ENCODE results near the gene CYP27B1.
A peak's percentile ranks its signal among the peaks of the same experiment; 100 is the strongest.

Gene CYP27B1

DNA sequence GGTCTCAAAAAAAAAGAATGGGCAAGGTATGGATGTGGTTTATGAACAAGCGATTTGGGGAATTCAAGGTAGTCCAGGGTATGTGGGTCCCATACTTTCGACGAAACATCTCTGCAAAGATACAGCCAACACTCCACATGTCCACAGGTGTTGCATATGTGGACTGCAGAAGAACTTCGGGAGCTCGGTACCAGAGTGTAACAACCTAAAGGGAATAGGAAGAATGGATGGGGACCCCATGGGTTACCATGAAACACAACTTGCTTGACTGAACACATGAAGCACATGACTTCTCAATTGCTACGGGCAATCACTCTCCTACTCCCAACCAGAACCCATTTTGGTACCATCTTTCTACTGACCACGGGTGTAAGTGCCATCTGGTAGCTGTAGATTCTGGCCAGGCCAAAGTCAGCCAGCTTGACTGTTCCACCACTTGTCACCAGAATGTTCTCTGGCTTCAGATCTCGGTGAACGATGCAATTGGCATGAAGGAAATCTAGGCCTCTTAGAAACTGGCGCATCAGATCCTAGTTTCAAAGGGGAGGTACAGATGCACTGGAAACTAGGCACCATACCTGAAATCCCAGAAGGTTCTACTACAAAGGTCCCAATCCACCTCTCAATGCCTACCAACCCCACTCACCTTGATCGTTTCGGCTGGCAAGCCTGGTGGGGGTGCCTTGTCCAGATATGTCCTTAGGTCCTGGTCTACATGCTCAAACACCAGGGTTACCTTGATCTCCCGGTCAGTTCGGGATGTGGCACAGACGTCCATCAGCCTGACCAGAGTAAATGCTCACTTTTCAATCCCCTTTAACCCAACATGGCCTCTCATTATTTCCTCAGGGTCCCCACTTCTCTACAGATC, 16.1 kb downstream of the CYP27B1 start:
- DNase-seq, result no peak

DNA sequence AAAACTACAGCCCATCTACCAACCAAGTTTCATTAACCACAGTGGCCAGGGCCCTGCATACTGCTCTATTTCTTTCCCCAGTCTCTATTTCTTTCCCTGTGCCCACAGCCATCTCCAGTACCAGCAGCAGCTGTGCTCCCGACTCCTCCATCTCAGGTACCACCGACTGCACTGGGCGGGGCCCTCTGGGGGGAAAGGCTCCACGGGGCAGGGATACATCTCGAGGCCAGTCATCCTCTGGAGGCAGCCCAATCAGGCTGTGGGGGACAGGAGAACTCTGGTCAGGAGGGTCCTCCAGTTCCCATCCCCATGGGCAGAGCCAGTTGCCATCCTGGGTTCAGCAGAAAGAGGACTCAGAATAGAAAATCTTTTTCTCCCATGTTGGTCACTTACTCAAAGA, 17.8 kb downstream of the CYP27B1 start:
- DNase-seq, result no peak

DNA sequence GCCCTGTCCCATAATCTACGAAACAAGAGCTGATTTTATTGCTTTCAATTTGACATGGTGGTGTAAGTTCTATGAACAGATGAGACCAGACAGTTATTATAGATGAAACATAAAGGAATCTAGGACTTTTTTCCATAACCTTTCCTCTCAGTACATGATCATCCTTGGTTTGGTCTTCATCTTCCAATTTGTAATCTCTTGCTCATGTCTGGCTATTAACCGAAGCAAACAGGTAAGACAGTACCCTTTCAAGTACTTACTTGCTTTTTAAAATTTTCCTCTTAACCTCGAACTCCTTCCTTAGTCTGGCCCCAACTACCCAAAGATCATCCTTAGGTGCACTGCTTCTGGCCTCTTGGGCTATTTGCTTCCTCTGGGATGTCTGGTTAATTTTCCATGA, 20.9 kb downstream of the CYP27B1 start:
- DNase-seq, result no peak

DNA sequence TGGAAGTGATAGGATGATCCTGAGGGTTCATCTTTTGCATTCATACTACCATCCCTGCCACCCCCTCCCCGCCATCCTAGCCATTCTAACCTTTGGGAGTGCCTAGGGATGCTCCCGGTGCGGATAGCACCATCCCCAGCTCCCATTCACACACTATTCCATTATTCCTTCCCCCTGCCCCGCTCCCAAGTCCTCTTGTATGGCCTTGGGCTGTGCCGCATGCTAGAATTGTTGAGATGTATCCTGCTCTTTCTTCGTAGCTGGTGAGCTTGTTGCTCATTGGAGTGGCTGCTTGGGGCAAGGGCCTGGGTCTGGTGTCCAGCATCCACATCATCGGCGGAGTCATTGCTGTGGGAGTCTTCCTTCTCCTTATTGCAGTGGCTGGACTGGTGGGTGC, 21.4 kb downstream of the CYP27B1 start:
- no peak for DNase-seq

DNA sequence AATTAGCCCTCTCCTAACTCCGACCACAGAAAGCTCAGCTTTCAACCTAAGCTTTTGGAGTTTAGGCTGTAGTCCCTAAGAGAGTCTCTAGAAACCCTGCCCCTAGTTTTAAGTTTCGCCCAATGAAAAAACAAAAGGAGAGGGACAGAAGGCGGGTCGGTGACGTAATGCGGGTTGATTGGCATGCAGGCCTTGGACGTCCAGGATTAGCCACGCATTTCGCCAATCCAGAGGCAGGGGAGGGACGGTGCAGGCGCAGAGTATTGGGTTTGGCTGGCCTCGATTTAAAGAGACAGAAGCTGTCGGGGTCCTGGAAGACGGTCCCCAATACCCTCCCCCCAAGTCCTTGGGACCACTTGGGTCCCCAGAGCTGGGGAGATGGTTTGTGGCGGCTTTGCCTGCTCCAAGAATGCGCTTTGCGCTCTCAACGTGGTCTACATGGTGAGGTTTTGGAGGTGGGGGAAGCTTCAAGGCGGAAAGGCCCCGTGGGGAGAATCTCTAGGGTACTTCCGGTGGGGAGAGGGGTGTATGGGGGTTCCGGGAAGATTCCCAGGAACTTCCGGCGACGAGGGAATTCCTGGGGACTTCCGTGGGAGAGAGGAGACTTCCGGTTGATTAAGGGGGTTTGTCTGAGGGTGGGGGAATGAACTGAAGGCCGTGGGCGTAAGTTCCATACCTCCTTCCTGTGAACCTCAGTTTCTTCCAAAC, 21.9 kb downstream of the CYP27B1 start, which contains the start of gene TSPAN31:
Gene TSPAN31 (plus strand): TSS at position 263 of the 708 bp plus-strand sequence. CDS start 116 bp downstream, at position 379.
- DNase-seq, result peak; percentile 96

DNA sequence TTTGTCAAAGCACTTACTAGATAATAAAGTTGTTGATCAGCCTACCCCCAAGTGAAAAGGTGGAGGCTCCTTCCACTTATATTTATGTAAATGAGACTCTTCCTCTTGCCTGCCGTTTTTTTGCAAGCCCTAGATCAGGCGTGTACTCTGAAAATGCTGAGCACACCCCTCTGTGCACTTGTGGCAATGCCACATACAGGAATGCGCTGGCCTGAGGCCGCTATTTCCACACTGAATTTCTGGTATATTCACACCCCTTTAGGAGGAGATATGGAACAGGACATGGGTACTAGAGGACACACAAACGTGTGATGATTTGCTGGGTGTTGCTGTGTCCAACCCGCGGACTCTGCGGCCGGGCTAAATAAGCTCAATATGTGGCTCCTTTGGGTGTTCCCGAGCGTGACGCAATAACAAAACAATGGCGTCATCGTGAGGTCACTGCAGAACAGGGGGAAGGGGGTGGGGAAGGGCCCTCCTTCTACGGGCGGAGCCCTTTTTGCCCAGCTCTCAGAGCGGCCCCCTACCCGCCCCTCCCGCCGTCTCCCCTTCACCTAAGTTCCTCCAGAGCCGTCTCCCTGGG, 22.6 kb downstream of the CYP27B1 start:
- peak; percentile 92 for DNase-seq

DNA sequence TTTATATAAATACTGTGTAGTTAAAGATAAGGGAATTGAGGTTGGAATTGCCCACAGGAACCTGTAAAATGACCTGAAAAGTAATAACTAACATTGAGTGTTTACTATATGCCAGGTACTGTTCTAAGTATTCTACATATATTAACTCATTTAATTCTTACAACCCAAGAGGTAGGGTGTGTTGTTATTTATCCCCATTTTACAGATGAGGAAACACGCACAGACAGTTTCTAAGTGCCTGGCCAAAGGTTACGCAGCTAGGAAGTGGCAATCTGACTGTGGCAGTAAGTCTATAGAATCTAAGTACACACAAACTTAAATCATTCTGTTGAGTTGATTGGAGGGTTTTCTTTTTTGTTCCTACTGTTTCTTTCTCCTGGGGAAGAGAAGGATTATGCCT, 23.1 kb downstream of the CYP27B1 start:
- no peak for DNase-seq

DNA sequence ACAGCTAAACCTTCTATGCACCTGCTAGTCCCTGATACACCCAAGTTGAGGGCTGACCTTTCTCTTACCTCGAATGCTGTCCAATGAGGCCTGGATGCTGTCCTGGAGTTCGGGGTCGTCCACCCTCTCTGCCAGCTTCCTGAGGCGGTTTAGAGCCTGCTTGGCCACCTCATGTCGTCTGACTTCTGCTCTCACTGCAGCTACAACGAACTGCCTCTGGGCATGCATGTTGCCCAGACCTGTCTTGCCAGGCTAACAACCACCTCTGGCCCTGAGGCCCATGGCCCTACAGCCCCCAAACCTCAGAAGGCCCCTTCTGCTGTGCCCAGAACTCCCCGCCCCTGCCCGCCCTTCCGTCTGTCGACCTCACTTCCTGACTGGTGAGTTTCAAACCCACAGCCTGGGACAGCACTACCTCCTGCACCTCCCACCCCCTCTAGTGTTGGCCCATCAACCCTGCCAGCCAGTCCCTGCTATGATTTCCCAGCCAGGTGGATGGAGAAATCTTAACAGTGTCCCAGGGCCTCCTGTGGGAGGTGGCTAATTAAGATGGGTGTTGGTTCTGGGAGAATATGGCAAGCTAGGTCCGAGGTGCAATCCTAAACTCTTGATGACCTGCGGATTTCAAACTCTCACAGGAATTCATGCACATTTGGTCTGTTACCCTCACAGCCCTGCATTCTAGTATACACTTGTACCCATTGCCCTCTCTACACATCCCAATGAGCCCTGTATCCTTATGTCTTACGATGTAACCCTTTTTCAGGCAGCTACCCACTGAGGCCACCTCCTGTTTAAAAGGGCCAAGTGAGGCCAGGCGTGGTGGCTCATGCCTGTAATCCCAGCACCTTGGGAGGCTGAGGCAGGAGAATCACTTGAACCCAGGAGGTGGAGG, 24.8 kb downstream of the CYP27B1 start:
- no peak for DNase-seq

DNA sequence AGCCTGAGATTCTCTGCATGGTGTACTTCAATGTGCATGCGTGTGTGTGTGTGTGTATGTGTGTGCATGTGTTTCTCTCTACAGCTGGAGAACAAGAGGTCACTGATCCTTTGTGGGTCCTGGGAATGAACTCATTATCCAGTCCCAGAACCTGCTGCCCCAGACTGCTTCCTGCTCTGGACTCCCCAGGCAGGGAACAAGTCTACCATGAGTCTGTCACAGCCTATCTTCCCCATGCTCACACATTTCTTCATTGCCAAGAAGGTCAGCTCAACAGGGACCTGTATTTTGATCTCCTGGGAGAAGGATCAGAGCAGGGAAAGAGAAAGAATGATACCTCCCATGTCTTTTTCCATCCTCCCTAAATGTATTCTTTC, 25.5 kb downstream of the CYP27B1 start:
- DNase-seq, result no peak

DNA sequence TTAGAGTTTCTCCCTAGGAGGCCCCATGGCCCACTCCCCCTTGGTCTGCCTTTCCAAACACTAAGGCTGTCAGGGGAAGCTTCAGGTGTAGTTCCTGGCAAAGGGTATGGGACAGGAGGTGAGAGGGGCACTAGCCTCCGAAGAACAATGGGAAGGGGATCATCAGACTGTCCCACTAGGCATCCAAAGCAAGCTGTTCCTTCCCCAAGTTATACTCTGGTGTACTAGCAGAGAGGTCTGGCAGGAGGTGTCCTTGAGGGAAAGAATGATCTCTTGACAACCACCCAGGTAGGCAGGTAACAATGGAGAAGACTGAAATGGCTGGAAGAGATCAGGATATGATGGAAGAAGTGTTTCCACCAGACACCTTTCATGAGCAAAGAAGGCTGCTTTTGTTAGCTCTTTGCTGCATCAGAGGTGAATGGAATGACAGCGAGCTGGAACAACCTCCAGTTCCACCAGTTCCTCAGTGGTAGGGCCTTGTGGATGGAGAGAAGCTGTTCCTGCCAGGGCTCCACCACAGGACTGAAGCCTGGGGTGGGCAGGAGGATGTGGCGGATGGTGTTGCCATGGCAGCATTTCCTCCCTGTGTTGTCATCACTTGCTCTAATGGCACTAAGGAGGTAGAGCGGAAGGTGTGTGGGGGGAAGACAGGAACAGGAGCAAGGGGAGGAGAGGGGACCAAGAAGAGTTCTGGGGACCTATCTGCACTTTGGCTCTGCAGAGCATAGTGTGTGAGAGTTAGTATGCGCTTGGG, 26.0 kb downstream of the CYP27B1 start:
- DNase-seq, result no peak

DNA sequence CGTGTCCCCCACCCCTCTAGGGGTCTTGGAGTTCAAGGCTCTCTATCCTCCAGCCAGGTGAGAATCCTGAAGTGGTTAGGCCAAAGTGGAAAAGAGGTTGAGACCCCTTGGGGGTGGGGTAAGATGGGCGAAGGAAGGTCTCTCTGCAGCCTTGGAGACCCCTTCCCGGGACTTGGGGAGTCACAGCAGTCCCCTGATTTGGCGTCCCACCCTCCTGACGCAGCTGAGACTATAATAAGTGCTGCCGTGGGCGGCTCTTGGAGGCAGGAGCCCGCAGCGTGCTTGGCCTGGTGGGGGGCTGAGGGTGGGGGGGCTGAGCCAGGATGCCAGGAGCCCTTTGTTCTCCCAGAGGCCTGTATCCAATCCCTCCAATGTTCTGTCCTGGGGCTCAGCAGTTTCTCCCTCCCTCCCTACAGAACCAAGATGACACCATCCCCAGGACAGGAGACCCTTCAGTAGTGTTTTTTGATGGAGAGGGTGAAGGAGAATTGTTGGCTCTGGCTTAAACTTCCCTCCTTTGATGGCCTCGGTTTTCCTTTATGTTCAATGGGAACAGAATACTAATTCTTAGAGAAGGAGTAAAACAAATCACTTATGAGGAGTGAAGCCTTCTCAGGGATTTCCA, 26.9 kb downstream of the CYP27B1 start:
- DNase-seq, result no peak

DNA sequence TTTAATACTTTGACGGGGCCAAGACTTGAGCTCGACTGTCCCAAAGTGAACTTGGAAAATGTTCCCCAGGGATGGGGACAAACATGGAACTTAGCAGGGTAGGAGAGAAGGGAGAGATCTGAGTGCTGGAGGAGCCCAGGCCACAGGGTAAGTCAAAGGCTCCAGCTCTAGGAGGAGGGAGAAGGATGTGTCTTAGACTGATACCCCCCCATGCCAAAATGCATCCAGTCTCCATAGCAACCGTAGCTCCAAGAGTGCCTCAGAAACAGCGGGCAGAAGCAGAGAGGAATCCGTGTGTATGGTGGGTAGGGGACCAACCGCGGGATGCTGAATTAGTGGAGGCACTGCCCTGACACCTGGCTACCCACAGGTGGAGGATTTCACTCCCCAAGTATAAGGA, 27.5 kb downstream of the CYP27B1 start:
- no peak for DNase-seq

DNA sequence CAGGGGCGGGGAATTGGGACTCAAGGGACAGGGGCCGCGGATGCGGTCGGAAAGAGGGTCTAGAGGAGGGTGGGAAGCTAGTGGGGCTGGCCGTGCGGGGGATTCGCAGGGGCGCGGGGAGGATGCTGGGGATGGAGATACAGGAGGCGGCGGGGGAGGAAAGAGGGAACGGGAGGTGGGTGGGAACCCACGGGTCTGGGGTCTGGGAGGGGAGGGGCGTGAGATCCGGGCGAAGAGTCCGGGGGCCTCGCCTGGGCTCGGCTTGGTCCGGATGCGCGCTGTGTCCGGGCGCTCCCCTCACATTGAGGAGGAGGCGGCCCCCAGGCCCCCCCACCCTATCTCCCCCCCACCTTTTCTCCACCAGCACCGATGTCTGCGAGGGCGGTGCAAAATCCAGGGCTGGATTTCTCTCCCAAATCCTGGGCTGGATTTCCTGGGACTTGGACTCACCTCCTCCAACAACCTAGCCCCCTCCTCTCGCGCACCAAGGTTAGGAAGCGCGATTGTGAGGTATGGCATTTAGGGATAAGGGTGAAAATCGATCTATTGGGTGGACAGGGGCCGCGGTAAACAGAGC, 28.1 kb downstream of the CYP27B1 start, which contains the start of gene AGAP2:
Gene AGAP2 (minus strand): TSS at position 82 of the 577 bp plus-strand sequence. CDS start 496 bp downstream, outside the sequence.
- DNase-seq, result peak; percentile 48

DNA sequence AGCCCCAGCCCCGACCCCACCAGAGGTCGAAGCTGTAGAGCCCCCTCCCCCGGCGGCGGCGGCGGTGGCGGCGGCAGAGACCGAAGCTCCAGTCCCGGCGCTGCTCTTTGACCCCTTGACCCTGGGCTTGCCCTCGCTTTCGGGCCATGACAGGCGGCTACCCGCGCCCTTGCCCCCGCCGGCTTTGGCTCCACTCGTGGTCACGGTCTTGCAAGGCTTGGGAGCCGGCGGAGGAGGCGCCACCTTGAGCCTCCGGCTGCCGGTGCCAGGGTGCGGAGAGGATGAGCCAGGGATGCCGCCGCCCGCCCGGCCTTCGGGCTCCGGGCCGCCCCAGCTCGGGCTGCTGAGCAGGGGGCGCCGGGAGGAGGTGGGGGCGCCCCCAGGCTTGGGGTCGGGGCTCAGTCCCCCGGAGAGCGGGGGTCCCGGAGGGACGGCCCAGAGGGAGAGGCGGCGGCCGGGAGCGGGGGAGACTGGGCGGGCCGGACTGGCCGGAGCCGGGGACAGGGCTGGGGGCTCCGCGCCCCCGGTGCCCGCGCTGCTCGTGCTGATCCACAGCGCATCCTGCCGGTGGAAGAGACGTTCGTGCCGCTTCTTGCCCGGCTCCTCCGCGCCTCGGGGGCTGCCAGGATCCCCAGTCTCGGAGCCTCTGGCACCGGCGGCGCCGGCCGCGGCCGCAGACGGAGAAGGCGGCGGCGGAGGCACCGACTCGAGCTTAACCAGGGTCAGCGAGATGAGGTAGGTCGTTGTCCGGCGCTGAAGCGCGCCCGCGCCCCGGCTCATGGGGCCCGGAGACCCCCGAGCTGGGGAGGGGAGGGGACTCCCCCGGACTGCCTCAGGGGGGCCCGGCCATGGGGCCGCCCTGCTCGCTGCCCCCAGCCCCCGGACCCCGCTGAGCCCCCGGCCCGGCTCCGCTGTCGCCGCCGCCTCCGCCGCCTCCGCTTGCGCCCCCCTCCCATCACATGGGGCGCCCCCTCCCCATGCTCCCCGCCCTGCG, 29.1 kb downstream of the CYP27B1 start:
- DNase-seq, result no peak

DNA sequence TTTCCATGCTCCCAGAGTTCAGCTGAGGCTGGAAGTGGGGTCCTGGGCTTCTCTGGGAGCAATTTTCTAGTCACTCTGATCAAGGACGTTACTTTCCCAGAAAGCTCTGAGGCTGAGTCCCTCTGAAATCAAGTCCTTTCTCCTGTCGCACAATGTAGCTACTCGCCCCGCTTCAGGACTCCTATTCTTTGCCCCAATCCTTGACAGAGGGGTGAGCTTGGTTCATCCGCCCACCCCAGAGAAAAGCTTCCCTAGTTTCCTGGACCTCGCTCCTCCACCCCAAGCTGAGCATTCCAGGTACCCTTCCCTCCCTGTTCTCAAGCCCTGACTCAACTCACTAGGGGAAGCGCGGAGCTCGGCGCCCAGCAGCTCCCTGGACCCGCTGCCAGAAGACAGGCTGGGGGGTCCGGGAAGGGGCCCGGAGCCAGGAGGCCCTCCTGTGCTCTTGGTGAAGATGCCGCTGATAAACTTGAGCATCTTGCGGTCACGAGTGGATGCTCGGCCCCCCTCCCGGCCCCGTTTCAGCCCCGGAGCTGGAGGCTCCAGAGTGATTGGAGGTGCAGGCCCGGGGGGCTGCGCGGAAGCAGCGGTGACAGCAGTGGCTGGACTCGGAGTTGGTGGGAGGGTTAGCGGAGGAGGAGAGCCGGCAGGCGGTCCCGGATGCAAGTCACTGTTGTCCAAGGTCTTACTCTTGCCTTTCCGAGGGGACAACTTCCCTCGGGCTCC, 30.0 kb downstream of the CYP27B1 start:
- DNase-seq, result no peak

DNA sequence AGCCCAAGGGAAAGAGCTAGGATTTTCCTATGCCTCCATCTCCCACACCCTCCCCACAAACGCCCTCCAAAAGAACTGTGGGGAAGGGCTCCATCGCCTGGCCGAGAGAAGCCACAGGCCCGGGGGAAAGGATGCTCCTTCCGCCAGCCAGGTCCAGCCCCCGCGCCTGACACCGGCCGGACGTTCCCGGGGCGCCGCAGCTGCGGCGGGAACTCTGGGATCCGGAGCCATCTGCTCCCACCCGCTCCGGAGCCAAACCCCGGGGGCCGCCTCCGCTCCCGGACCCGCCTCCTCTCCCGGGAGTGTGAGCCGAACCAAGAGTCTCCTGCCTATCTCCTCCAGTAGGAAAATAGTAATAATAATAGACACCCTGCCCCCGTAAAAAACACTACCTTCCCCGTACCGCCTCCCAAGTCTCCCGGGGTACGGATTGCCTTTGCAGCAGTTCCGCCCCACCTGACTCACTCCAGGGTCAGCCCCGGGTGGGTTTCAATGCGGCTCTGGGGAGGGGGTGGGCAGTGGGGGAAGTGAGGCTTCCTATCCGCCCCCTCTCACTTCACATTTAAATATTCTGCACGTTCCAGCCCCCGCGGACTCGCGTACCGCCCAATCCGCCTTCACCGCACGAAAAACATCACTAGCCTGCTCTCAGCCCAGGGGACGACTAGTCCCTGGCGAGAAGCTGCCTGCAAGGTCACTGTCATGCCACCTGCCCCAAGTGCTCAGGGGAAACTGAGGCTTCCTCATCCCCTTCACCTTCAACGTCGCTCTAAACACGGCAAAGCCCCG, 30.7 kb downstream of the CYP27B1 start:
- peak; percentile 50 for DNase-seq

DNA sequence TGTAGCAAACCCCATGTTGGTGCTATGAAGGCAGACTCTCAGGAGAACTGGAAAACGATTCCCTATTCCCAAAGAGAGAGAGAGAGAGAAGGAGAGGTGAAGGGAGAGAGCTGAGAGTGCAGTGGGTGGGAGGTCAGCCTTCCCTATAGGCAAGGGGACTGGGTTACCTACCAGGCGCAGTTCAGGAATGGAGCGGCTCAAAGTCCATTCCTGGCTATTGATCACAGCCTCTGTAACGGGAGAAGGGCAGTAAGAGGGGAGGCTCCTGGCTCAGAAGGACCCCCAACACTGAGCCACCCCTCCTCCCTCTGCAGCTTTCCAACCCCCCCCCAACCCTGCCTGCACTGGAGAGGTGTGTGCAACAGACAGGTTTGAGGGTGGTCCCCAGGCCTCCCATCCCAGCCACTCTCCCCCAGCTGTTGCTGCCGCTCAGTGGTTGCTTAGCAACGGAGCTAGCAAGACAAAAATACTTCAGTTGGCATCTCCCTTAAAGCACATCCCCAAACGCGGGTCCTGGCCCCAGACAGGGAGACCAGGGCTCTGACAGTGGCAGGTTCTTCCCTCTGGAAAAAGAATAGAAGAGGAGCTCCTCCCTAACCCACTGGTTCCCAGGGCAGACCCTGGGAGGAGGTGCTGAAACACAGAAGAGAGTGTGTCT, 31.6 kb downstream of the CYP27B1 start:
- DNase-seq, result peak; percentile 31

DNA sequence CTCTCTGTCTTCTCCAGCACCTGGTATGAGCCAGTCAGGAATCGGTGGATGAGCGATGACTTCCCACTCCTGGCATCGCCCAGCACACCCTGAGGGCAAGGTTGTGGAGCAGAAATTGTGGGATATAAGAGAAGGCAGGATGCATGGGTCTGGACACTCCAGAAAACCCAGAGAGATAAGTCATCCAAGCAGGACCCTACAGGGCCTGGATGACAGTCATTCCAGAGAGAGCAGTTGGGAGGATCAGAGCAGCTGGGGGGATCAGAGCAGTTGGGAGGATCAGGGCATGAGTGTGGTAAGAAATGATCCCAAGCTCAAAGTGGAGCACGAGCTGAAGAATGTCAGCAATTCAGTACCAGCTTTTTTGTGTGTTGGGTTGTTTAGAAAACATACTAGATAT, 32.3 kb downstream of the CYP27B1 start:
- no peak for DNase-seq
